Spleen (tissue), 11 donors: ENCODE data around the gene DIP2C. TPM values are rescaled to one million over a fixed set of nuclear protein-coding genes. Genes with fewer than 3 reads are reported as not detected.

ENCODE experiments used
- DNase-seq: peaks from one replicate; pipeline ENCODE4 v3.0.0-alpha.2; 2020
- H3K27ac ChIP-seq, 8 donors: fragments of 200-600 bp; sonication (generic) in 7 of 8; 1 replicate in 4 of 8; 2 replicates in 4 of 8; pipeline versions ENCODE4 v1.5.0 to v1.8.0; 2016 to 2021; ENCODE audit warnings: inconsistent platforms in 4 of 8, mild to moderate bottlenecking in 4 of 8, moderate library complexity in 1 of 8
- H3K27me3 ChIP-seq, 7 donors: fragments of 200-600 bp; sonication (generic) in 6 of 7; replicated peaks in 1 of 7; 1 replicate in 4 of 7; 2 replicates in 3 of 7; pipeline versions ENCODE4 v1.5.0 to v1.8.0; 2016 to 2021; ENCODE audit warnings: inconsistent platforms in 3 of 7, mild to moderate bottlenecking in 1 of 7
- H3K36me3 ChIP-seq, 6 donors: fragments of 200-600 bp; sonication (generic) in 5 of 6; 1 replicate in 4 of 6; 2 replicates in 2 of 6; pipeline versions ENCODE4 v1.5.0 to v1.8.0; 2016 to 2021; ENCODE audit warnings: inconsistent platforms in 2 of 6
- H3K4me1 ChIP-seq, 6 donors: fragments of 200-600 bp; sonication (generic) in 5 of 6; 1 replicate in 3 of 6; 2 replicates in 3 of 6; pipeline versions ENCODE4 v1.5.0 to v1.8.0; 2016 to 2021; ENCODE audit warnings: inconsistent platforms in 3 of 6
- H3K4me3 ChIP-seq, 8 donors: fragments of 200-600 bp; sonication (generic) in 7 of 8; 1 replicate in 4 of 8; 2 replicates in 4 of 8; pipeline versions ENCODE4 v1.5.0 to v1.8.0; 2016 to 2021; ENCODE audit warnings: inconsistent platforms in 4 of 8, mild to moderate bottlenecking in 4 of 8, moderate library complexity in 2 of 8
- H3K9me3 ChIP-seq, 8 donors: fragments of 200-600 bp; sonication (generic) in 7 of 8; 1 replicate in 4 of 8; 2 replicates in 4 of 8; pipeline versions ENCODE4 v1.5.0 to v1.8.0; 2016 to 2021; ENCODE audit warnings: inconsistent platforms in 4 of 8
- POLR2A ChIP-seq, 3 donors: fragments of 450-650 bp; IDR thresholded peaks; one replicate each; pipeline ENCODE4 v1.5.1; 2017; ENCODE audit warnings: antibody characterized with exemption in 3 of 3, mild to moderate bottlenecking in 1 of 3
- POLR2AphosphoS5 ChIP-seq, 3 donors: sonication (generic); formaldehyde crosslinking; IDR thresholded peaks; one replicate each; pipeline ENCODE4 v1.5.1; 2017; ENCODE audit warnings: antibody characterized with exemption in 3 of 3
- WGBS, 5 donors: extraction: QIAGEN DNeasy Blood & Tissue Kit in 3 of 5; methylation state at CpG; one replicate each; pipeline versions ENCODE4 v1.1.5 to v1.1.7; 2013 to 2018; 5-methylcytosine and 5-hydroxymethylcytosine counted together
- intact Hi-C: fragments of 100-400 bp; cut with DNase I; formaldehyde crosslinking; loops from one replicate; pipeline ENCODE4 v1.15.0; 2023; ENCODE audit warnings: low total_unique reads
- polyA plus RNA-seq, 3 donors: library from polyadenylated mRNA; stranded (reverse); fragments of 200-250 nt; gene quantifications; one replicate each; pipeline ENCODE4 v1.2.1, GENCODE V29; 2013
- total RNA-seq, 7 donors: library from RNA; depleted of rRNA in 3 of 7; stranded (reverse); fragments of >200 nt in 3 of 7; fragmentation: NEBNext Ultra II Directional in 4 of 7; extraction: Animal tissue kit (Norgen Biotek cat#: 25700) in 4 of 7; gene quantifications; one replicate each; pipeline versions ENCODE4 v1.1.0 to v1.2.1, GENCODE V29; 2016 to 2021
- TF ChIP-seq, protein P1 (sequence below), 11 experiments: fragments of 200-600 bp in 7 of 11; fragments of 450-650 bp in 4 of 11; sonication (generic) in 4 of 11; IDR thresholded peaks in 8 of 11; conservative IDR thresholded peaks in 3 of 11; 1 replicate in 7 of 11; 2 replicates in 4 of 11; pipeline versions ENCODE4 v1.4.0 to v1.8.0; 2016 to 2021; ENCODE audit warnings: antibody characterized with exemption in 11 of 11, inconsistent platforms in 4 of 11, mild to moderate bottlenecking in 1 of 11
- donor health status: healthy with polysubstance abuse.
- donor health status: DM: no; HTN: no; CAD: no; lungs with moderate emphysema.
- donor health status: DM: no; HTN: no; CAD: no.
- donor health status: Bipolar disorder and iron deficiency.
- donor health status: healthy.
- donor health status: DM: no; HTN: no; CAD: no.
- donor health status: DM: yes; HTN: yes; CAD: no.

DIP2C gene
- total and polyA plus RNA-seq, 10 donors = 2.2 to 13.1 (median 9.0) TPM

DNA sequence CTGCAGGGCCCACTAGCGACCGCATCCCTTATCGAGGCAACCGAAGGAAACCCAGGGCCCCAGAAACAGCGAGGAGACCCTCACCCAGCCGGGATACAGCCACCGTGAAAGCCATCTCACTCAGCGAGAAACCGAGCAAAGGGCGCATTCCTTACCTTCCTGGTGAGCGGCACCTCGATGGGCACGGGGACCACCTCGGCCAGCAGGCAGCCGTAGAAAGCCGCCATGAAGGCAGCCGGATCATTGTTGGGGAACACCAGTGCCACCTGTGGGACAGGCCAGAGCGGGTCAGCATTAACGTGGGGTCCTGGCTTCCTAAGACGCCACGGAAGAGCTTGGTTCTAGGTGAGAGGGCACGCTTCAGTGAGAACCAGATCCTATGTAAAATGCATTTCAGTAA, 290.5 kb downstream of the DIP2C start:
- intact Hi-C loops = no loop called here
- Histone ChIP-seq H3K9me3 (no peaks in the 10 kb centered on the region), H3K27me3 (no peaks in the 10 kb centered on the region), H3K4me1 (peaks cover 0 to 27% (median 2%) of the 10 kb centered on the region in 6 donors), H3K36me3 (no peaks in the 10 kb centered on the region), H3K4me3 (no peak overlapping the region), H3K27ac (no peak overlapping the region)
- WGBS, 5 donors = 87 to 90% (median 89%) methylated on average over 22 of the region's 22 CpGs
- no peak for DNase-seq
- TF ChIP-seq POLR2AphosphoS5 (IDR thresholded peaks at IDR 0.05) (no peak), POLR2A (IDR thresholded peaks at IDR 0.05) (no peak)
- TF ChIP-seq, protein P1, sequence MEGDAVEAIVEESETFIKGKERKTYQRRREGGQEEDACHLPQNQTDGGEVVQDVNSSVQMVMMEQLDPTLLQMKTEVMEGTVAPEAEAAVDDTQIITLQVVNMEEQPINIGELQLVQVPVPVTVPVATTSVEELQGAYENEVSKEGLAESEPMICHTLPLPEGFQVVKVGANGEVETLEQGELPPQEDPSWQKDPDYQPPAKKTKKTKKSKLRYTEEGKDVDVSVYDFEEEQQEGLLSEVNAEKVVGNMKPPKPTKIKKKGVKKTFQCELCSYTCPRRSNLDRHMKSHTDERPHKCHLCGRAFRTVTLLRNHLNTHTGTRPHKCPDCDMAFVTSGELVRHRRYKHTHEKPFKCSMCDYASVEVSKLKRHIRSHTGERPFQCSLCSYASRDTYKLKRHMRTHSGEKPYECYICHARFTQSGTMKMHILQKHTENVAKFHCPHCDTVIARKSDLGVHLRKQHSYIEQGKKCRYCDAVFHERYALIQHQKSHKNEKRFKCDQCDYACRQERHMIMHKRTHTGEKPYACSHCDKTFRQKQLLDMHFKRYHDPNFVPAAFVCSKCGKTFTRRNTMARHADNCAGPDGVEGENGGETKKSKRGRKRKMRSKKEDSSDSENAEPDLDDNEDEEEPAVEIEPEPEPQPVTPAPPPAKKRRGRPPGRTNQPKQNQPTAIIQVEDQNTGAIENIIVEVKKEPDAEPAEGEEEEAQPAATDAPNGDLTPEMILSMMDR (IDR thresholded peaks at IDR 0.05 in 8 of 11, conservative IDR thresholded peaks at IDR 0.05 in 3 of 11) = no peak

DNA sequence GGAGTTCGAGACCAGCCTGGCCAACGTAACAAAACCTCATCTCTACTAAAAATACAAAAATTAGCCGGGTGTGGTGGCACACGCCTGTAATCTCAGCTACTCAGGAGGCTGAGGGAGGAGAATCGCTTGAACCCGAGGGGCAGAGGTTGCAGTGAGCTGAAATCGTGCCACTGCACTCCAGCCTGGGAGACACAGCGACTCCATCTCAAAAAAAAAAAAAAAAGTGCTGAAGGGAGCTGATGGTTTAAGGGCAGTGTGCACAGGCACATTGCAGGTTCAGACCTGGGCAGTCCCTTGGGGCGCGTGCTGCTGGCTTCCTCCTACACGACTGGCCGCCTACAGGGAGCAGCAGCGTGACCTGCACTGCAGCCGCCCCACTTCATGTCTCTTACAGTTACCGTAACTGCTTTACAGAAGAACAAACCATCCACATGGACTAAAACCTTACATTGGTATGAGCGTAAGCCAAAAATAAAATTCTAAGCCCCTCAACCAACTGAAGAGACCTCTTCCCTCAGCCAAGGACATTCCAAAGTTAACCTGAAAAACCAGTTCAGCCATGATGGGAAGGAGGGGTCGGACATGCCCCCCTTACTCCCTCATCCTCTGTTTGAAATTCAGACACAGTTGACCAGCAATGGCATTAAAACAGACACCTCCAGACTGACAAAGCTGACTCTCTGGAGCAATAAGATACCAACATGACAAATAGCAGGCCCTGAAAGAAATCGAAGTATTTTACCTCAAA, 292.0 kb downstream of the DIP2C start:
- intact Hi-C loops = no loop called here
- no peak overlapping the region for H3K4me3 ChIP-seq
- H3K36me3 ChIP-seq = no peaks in the 10 kb centered on the region
- 82 to 91% (median 84%) methylated on average over 18 of the region's 18 CpGs for WGBS, 5 donors
- no peaks in the 10 kb centered on the region for H3K9me3 ChIP-seq
- DNase-seq = no peak
- no peak overlapping the region for H3K27ac ChIP-seq
- TF ChIP-seq POLR2A (IDR thresholded peaks at IDR 0.05) (no peak), POLR2AphosphoS5 (IDR thresholded peaks at IDR 0.05) (no peak)
- TF ChIP-seq, protein P1 (IDR thresholded peaks at IDR 0.05 in 8 of 11, conservative IDR thresholded peaks at IDR 0.05 in 3 of 11) = no peak
- H3K4me1 ChIP-seq = peaks cover 0 to 28% (median 2%) of the 10 kb centered on the region in 6 donors
- no peaks in the 10 kb centered on the region for H3K27me3 ChIP-seq

DNA sequence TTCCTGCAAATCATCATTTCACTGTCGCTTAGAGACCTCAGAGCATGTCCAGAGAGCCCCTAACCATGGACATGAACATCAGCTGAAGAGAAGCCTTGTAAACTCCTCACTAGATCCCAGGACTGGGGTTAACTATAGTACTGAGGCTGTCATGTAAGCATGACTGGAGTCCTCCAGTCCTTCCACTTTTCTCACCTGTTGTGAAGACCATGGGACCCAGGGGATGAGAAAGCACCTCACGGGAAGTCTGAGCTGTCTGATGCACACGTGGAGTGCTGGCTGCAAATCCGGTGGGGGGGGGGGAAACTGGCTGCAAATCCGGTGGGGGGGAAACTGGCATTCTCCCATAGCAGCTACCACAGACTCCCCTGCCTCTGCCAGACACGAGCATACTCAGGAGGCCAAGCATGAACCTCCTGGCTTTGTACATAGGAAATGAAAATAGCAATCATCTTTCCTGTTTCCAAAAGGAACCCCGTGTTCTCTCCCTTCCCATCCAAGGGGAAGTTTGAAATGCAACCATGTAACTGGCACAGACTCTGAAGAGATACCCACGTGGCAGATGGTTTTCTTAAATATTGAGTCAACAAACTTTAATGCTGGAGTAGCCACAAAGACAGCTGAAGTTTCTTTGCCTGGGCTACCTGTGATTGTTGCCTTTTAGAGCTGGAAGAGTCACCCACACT, 292.8 kb downstream of the DIP2C start:
- H3K27ac ChIP-seq = peak overlapping the region in 1 of 8 donors; percentile 24
- no peak for DNase-seq
- H3K4me1 ChIP-seq = peaks cover 0 to 28% (median 2%) of the 10 kb centered on the region in 6 donors
- TF ChIP-seq POLR2AphosphoS5 (IDR thresholded peaks at IDR 0.05) (no peak), POLR2A (IDR thresholded peaks at IDR 0.05) (no peak)
- TF ChIP-seq, protein P1 (IDR thresholded peaks at IDR 0.05 in 8 of 11, conservative IDR thresholded peaks at IDR 0.05 in 3 of 11) = no peak
- H3K4me3 ChIP-seq = no peak overlapping the region
- WGBS, 5 donors = 55 to 65% (median 58%) methylated on average over 7 to 8 of the region's 8 CpGs
- H3K9me3 ChIP-seq = no peaks in the 10 kb centered on the region
- intact Hi-C loops = no loop called here
- no peaks in the 10 kb centered on the region for H3K36me3 ChIP-seq
- no peaks in the 10 kb centered on the region for H3K27me3 ChIP-seq

DNA sequence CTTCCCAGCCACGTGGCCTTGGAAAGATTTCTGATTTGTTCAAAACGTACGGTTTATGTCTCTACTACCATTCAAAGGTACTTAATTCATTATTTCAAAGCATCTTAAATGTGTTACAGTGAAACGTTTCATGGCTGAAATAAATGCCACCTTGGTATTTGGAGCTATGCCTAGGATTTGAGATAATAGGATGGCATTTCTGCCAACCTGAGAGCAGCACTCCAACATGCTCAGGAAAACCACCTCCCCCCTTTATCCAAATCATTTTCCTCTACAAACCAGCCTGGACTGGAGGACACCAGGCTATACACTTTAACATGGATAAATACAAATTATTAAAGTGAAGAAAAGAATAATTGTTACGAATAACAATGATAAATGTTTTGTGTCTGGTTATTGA, 293.4 kb downstream of the DIP2C start:
- H3K9me3 ChIP-seq = no peaks in the 10 kb centered on the region
- no peaks in the 10 kb centered on the region for H3K36me3 ChIP-seq
- H3K27ac ChIP-seq = peak overlapping the region in 2 of 8 donors; percentile 24 to 75
- no peaks in the 10 kb centered on the region for H3K27me3 ChIP-seq
- intact Hi-C loops = no loop called here
- no peak for DNase-seq
- peaks cover 0 to 28% (median 2%) of the 10 kb centered on the region in 6 donors for H3K4me1 ChIP-seq
- no peak for TF ChIP-seq POLR2A (IDR thresholded peaks at IDR 0.05)
- TF ChIP-seq POLR2AphosphoS5 (IDR thresholded peaks at IDR 0.05) = no peak
- TF ChIP-seq, protein P1 (IDR thresholded peaks at IDR 0.05 in 8 of 11, conservative IDR thresholded peaks at IDR 0.05 in 3 of 11) = no peak
- WGBS, 5 donors = 69 to 86% (median 80%) methylated on average over 5 of the region's 5 CpGs
- H3K4me3 ChIP-seq = no peak overlapping the region
